A549 (cell line): ENCODE results near the gene ATP8B4. TPM values are rescaled to one million over a fixed set of nuclear protein-coding genes. Genes with fewer than 3 reads are reported as not detected.

Experiments used
- ATAC-seq, 2 experiments: fragments of 200-7000 bp in 1 of 2; fragments of >200 bp in 1 of 2; cut with Nextera tagmentation in 1 of 2; cut with Tn5 transposase in 1 of 2; 3 replicates each; pipeline versions ENCODE4 v1.8.0 to v1.9.1; 2018 to 2020; ENCODE audit warnings: mild to moderate bottlenecking in 1 of 2, moderate library complexity in 1 of 2
- CTCF ChIA-PET: fragments of 300-600 bp; sonication (Branson Sonifier 250); formaldehyde crosslinking; extraction: SDS; loops from one replicate; lab custom pipeline; 2021; ENCODE audit warnings: antibody characterized with exemption, inconsistent platforms; lab: Yijun Ruan, JAX
- POLR2A ChIA-PET: fragments of 350-600 bp; formaldehyde crosslinking; extraction: SDS; loops from one replicate; lab custom pipeline; 2021; ENCODE audit warnings: antibody characterized with exemption, inconsistent platforms; lab: Yijun Ruan, JAX
- DNase-seq, 2 experiments: peaks; one replicate each; pipeline versions ENCODE4 v3.0.0 to v3.0.0-alpha.2; 2011 to 2016; ENCODE audit warnings: low read depth in 1 of 2, low spot score in 1 of 2
- FAIRE-seq: peaks from 2 replicates; lab custom pipeline; 2011; peaks lifted over from hg19 to GRCh38; lab: Jason Lieb, UNC
- H3K27ac ChIP-seq, 2 experiments: fragments of >200 bp; sonication (Bioruptor Twin); formaldehyde crosslinking; 3 replicates each; pipeline ENCODE4 v1.5.1; 2016 to 2017
- H3K4me1 ChIP-seq: fragments of >200 bp; sonication (Bioruptor Twin); formaldehyde crosslinking; 3 replicates; pipeline ENCODE4 v1.6.1; 2016
- H3K4me2 ChIP-seq: fragments of >200 bp; sonication (Bioruptor Twin); formaldehyde crosslinking; 3 replicates; pipeline ENCODE4 v1.6.1; 2016
- H3K4me3 ChIP-seq: fragments of >200 bp; sonication (Bioruptor Twin); formaldehyde crosslinking; 3 replicates; pipeline ENCODE4 v1.5.1; 2016
- H3K9me3 ChIP-seq: fragments of >200 bp; sonication (Bioruptor Twin); formaldehyde crosslinking; 3 replicates; pipeline ENCODE4 v1.6.1; 2016
- BHLHE40 ChIP-seq: IDR thresholded peaks from 2 replicates; pipeline ENCODE4 v1.6.1; 2012; ENCODE audit warnings: low read depth, low read length, inconsistent platforms
- CBX8 ChIP-seq: fragments of 200-600 bp; sonication (generic); IDR thresholded peaks from 2 replicates; pipeline ENCODE4 v1.6.1; 2016
- CHD4 ChIP-seq: fragments of 200-600 bp; sonication (generic); IDR thresholded peaks from 2 replicates; pipeline ENCODE4 v1.6.1; 2016; ENCODE audit warnings: antibody characterized with exemption, mild to moderate bottlenecking, borderline replicate concordance
- CTCF ChIP-seq: fragments of >200 bp; sonication (Bioruptor Twin); formaldehyde crosslinking; IDR thresholded peaks from 3 replicates; pipeline ENCODE4 v1.5.1; 2016
- E2F6 ChIP-seq: IDR thresholded peaks from 2 replicates; pipeline ENCODE4 v1.6.1; 2012; ENCODE audit warnings: low read depth, borderline replicate concordance
- ESRRA ChIP-seq: fragments of 150-350 bp; IDR thresholded peaks from 2 replicates; pipeline ENCODE4 v1.6.1; 2014; ENCODE audit warnings: mild to moderate bottlenecking, low read length, borderline replicate concordance
- FOSL2 ChIP-seq, 2 experiments: fragments of 450-650 bp in 1 of 2; fragments of >200 bp in 1 of 2; sonication (Bioruptor Twin) in 1 of 2; formaldehyde crosslinking; IDR thresholded peaks; 2 replicates each; pipeline versions ENCODE4 v1.5.0 to v1.6.1; 2016 to 2020; ENCODE audit warnings: mild to moderate bottlenecking in 1 of 2, moderate library complexity in 1 of 2
- FOXS1 ChIP-seq: fragments of 250-450 bp; sonication (Bioruptor Pico); IDR thresholded peaks from 2 replicates; pipeline ENCODE4 v1.5.0; 2020; ENCODE audit warnings: mild to moderate bottlenecking, moderate library complexity
- GATA3 ChIP-seq: IDR thresholded peaks from 2 replicates; pipeline ENCODE4 v1.6.1; 2012; ENCODE audit warnings: borderline replicate concordance
- HDAC2 ChIP-seq: fragments of 200-600 bp; sonication (generic); IDR thresholded peaks from 2 replicates; pipeline ENCODE4 v1.6.1; 2016
- HOXA7 ChIP-seq: fragments of 250-450 bp; sonication (Bioruptor Pico); IDR thresholded peaks from 2 replicates; pipeline ENCODE4 v1.5.0; 2020; ENCODE audit warnings: mild to moderate bottlenecking, moderate library complexity
- HOXB5 ChIP-seq: fragments of 250-450 bp; sonication (Bioruptor Pico); IDR thresholded peaks from 2 replicates; pipeline ENCODE4 v1.5.0; 2020; ENCODE audit warnings: mild to moderate bottlenecking, moderate library complexity
- JUN ChIP-seq, 2 experiments: fragments of >200 bp; sonication (Bioruptor Twin); formaldehyde crosslinking; IDR thresholded peaks; 2 replicates in 1 of 2; 3 replicates in 1 of 2; pipeline ENCODE4 v1.6.1; 2016 to 2017
- KDM1A ChIP-seq: fragments of 200-600 bp; sonication (generic); IDR thresholded peaks from 2 replicates; pipeline ENCODE4 v1.6.1; 2016; ENCODE audit warnings: low read depth, mild to moderate bottlenecking
- MAZ ChIP-seq: fragments of 150-350 bp; IDR thresholded peaks from 2 replicates; pipeline ENCODE4 v1.6.1; 2014; ENCODE audit warnings: antibody characterized with exemption, low read depth, low read length, borderline replicate concordance
- NPAS2 ChIP-seq: fragments of 250-450 bp; sonication (Bioruptor Pico); IDR thresholded peaks from 2 replicates; pipeline ENCODE4 v1.8.0; 2022; ENCODE audit warnings: mild to moderate bottlenecking, moderate library complexity, borderline replicate concordance
- PHF8 ChIP-seq: fragments of 200-600 bp; sonication (generic); IDR thresholded peaks from 2 replicates; pipeline ENCODE4 v1.6.1; 2016; ENCODE audit warnings: low read depth, mild to moderate bottlenecking, antibody characterized with exemption, moderate library complexity, borderline replicate concordance
- POLR2A ChIP-seq: IDR thresholded peaks from 2 replicates; pipeline ENCODE4 v1.6.1; 2012; ENCODE audit warnings: mild to moderate bottlenecking, low read length
- POLR2AphosphoS2 ChIP-seq: conservative IDR thresholded peaks from 2 replicates; pipeline ENCODE4 v1.6.1; 2012; ENCODE audit warnings: low read length, improper control_type of control experiment, inconsistent platforms
- RAD21 ChIP-seq, 2 experiments: fragments of >200 bp in 1 of 2; sonication (Bioruptor Twin) in 1 of 2; formaldehyde crosslinking in 1 of 2; IDR thresholded peaks in 1 of 2; conservative IDR thresholded peaks in 1 of 2; 2 replicates in 1 of 2; 3 replicates in 1 of 2; pipeline ENCODE4 v1.6.1; 2012 to 2018; ENCODE audit warnings: inconsistent platforms in 1 of 2
- RARB ChIP-seq: fragments of 250-450 bp; sonication (Bioruptor Pico); IDR thresholded peaks from 2 replicates; pipeline ENCODE4 v1.8.0; 2021; ENCODE audit warnings: mild to moderate bottlenecking, moderate library complexity
- RCOR1 ChIP-seq: fragments of 150-350 bp; IDR thresholded peaks from 2 replicates; pipeline ENCODE4 v1.6.1; 2014; ENCODE audit warnings: antibody characterized with exemption, low read length, low read depth
- RFX5 ChIP-seq: fragments of 450-650 bp; IDR thresholded peaks from 2 replicates; pipeline ENCODE4 v1.7.1; 2014; ENCODE audit warnings: antibody characterized with exemption, mild to moderate bottlenecking, moderate library complexity
- RNF2 ChIP-seq: fragments of 200-600 bp; sonication (generic); IDR thresholded peaks from 2 replicates; pipeline ENCODE4 v1.6.1; 2016; ENCODE audit warnings: low read depth, mild to moderate bottlenecking, antibody characterized with exemption, moderate library complexity, borderline replicate concordance
- SMC3 ChIP-seq: fragments of >200 bp; sonication (Bioruptor Twin); formaldehyde crosslinking; IDR thresholded peaks from 3 replicates; pipeline ENCODE4 v1.6.1; 2018; ENCODE audit warnings: inconsistent platforms
- USF2 ChIP-seq: fragments of 450-650 bp; IDR thresholded peaks from 2 replicates; pipeline ENCODE4 v1.6.1; 2014; ENCODE audit warnings: antibody characterized with exemption
- ZFP36 ChIP-seq: fragments of 450-650 bp; IDR thresholded peaks from 2 replicates; pipeline ENCODE4 v1.6.1; 2014; ENCODE audit warnings: borderline replicate concordance; ENCODE audit not compliant: partially characterized antibody
- ZSCAN20 ChIP-seq: fragments of 250-450 bp; sonication (Bioruptor Pico); IDR thresholded peaks from 2 replicates; pipeline ENCODE4 v1.8.0; 2022; ENCODE audit warnings: mild to moderate bottlenecking, moderate library complexity
- WGBS: methylation state at CpG from one replicate; pipeline ENCODE4 v1.1.6; 2017; ENCODE audit errors: missing lambda C conversion rate; 5-methylcytosine and 5-hydroxymethylcytosine counted together
- polyA plus RNA-seq, 4 experiments: library from polyadenylated mRNA; depleted of rRNA in 3 of 4; stranded (reverse); fragments of >200 nt; fragmentation: RNase III in 1 of 4; extraction: RNeasy Plus Mini Kit Qiagen cat#74134 plus additional on column Dnase treatment in 1 of 4; gene quantifications; 2 replicates in 3 of 4; 3 replicates in 1 of 4; pipeline ENCODE4 v1.2.3, GENCODE V29; 2011 to 2017

ATP8B4 gene
- polyA plus RNA-seq, 2 of the 4 experiments (the other 2 are of a cell fraction), result 0.88 to 1.7 TPM

GRCh38 chr15:50123861-50124557 lies 5.0 kb upstream of the ATP8B4 start (continued):
- TF ChIP-seq ZFP36 (no peak), HOXA7 (no peak), HOXB5 (no peak), POLR2AphosphoS2 (no peak), BHLHE40 (no peak), POLR2A (no peak), KDM1A (no peak), NPAS2 (CRISPR knock-in tag) (no peak), RFX5 (no peak), PHF8 (no peak), E2F6 (no peak)

GRCh38 chr15:50120729-50121128 lies 1.7 kb upstream of the ATP8B4 start:
- Histone ChIP-seq H3K4me3 (no peak overlapping the region), H3K9me3 (peaks cover 8% of the 10 kb centered on the region; the same call in 2 of the 3 replicates)
- no peak for TF ChIP-seq USF2
- no peak for TF ChIP-seq MAZ
- no peak for TF ChIP-seq SMC3
- no peak for TF ChIP-seq FOSL2 (IDR thresholded peaks at IDR 0.05)
- no peak for TF ChIP-seq FOSL2 (CRISPR knock-in tag; IDR thresholded peaks at IDR 0.05)
- TF ChIP-seq JUN (IDR thresholded peaks at IDR 0.05), result no peak
- TF ChIP-seq GATA3, result no peak
- no peak for TF ChIP-seq HDAC2
- no peak for TF ChIP-seq RCOR1
- TF ChIP-seq, all 56 proteins: peak for 0
- no peak for DNase-seq
- ChIA-PET POLR2A (no interaction called here), CTCF (interaction anchor here (0.7 kb wide), 1 partner anchor 26 kb away, joined by 3 read pairs; no protein-coding TSS in a partner anchor)
- ATAC-seq, result no peak
- no peak overlapping the region for H3K27ac ChIP-seq
- H3K4me1 ChIP-seq, result no peaks in the 10 kb centered on the region
- no peak for FAIRE-seq
- H3K4me2 ChIP-seq, result no peak overlapping the region

- CTCF ChIA-PET, result interaction anchor here (2.3 kb wide), 1 partner anchor 11 kb away, joined by 9 read pairs; no protein-coding TSS in a partner anchor
- FAIRE-seq (no peak), ATAC-seq (no peak)
Observed at GRCh38 chr15:50117431-50118027, 1.5 kb downstream of the ATP8B4 start.

GRCh38 chr15:50116477-50116876 lies 2.6 kb downstream of the ATP8B4 start:
- WGBS, result 9% methylated on average over 3 of the region's 3 CpGs
- H3K27ac ChIP-seq, result no peak overlapping the region
- CTCF ChIA-PET, result no interaction called here
- ATAC-seq, result peak; percentile 77 to 87
- no peak for FAIRE-seq
- H3K4me3 ChIP-seq, result no peak overlapping the region
- H3K4me2 ChIP-seq, result no peak overlapping the region
- no peaks in the 10 kb centered on the region for H3K4me1 ChIP-seq
- DNase-seq, result peak; percentile 17 to 73
- POLR2A ChIA-PET, result no interaction called here
- H3K9me3 ChIP-seq, result no peaks in the 10 kb centered on the region; the same call in 2 of the 3 replicates
- TF ChIP-seq HDAC2, result no peak
- peak; percentile 48 for TF ChIP-seq CTCF
- TF ChIP-seq FOXS1 (CRISPR knock-in tag), result no peak
- TF ChIP-seq CBX8, result no peak
- TF ChIP-seq ESRRA, result peak; percentile 82; the same call in 1 of the 2 replicates
- 0 out of 3 replicates have a peak, but pooled peaks have one; percentile 11 for TF ChIP-seq SMC3
- no peak for TF ChIP-seq RNF2
- TF ChIP-seq RFX5, result no peak
- no peak for TF ChIP-seq ZSCAN20 (CRISPR knock-in tag)
- TF ChIP-seq RARB, result no peak
- TF ChIP-seq PHF8, result no peak
- peak; percentile 41 to 65 for TF ChIP-seq RAD21 (conservative IDR thresholded peaks at IDR 0.05 in 1 of 2, IDR thresholded peaks at IDR 0.05 in 1 of 2)

More at GRCh38 chr15:50117431-50118027, 1.5 kb downstream of the ATP8B4 start:
- H3K4me1 ChIP-seq, result no peaks in the 10 kb centered on the region
- H3K4me3 ChIP-seq, result no peak overlapping the region
- no peak overlapping the region for H3K27ac ChIP-seq
- H3K9me3 ChIP-seq, result no peaks in the 10 kb centered on the region; the same call in 2 of the 3 replicates
- H3K4me2 ChIP-seq, result no peak overlapping the region
- DNase-seq, result no peak
- TF ChIP-seq RAD21 (conservative IDR thresholded peaks at IDR 0.05 in 1 of 2, IDR thresholded peaks at IDR 0.05 in 1 of 2), result no peak
- TF ChIP-seq KDM1A, result peak; percentile 43; the same call in 1 of the 2 replicates
- TF ChIP-seq CHD4, result 0 out of 2 replicates have a peak, but pooled peaks have one; percentile 33
- POLR2A ChIA-PET, result no interaction called here
